Measurements from ENCODE around the gene MR1. TPM values are rescaled to one million over a fixed set of nuclear protein-coding genes. Genes with fewer than 3 reads are reported as not detected.

The MR1 gene
- total RNA-seq, 1 donor from 2014 or later = 1.2 TPM

DNA sequence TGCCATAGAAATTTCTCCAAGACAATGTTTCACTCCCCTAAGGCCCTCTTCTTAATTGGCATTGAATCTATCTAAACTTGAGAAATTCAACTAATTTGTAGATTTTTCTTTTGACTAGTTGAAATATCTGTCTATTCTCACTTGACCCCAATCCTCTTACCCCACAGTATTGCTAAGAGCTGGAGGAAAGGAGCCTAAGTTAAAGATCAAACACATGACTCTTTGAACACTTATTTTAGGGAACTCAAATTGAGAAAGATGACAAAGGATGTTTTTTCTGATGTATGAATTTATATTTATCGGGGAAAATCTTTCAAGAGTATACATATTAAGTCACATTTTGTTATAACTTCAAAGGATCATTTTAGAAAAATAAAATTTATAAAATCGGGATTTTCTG is 3.6 kb downstream of the MR1 start:
- TF ChIP-seq, protein P1, sequence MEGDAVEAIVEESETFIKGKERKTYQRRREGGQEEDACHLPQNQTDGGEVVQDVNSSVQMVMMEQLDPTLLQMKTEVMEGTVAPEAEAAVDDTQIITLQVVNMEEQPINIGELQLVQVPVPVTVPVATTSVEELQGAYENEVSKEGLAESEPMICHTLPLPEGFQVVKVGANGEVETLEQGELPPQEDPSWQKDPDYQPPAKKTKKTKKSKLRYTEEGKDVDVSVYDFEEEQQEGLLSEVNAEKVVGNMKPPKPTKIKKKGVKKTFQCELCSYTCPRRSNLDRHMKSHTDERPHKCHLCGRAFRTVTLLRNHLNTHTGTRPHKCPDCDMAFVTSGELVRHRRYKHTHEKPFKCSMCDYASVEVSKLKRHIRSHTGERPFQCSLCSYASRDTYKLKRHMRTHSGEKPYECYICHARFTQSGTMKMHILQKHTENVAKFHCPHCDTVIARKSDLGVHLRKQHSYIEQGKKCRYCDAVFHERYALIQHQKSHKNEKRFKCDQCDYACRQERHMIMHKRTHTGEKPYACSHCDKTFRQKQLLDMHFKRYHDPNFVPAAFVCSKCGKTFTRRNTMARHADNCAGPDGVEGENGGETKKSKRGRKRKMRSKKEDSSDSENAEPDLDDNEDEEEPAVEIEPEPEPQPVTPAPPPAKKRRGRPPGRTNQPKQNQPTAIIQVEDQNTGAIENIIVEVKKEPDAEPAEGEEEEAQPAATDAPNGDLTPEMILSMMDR (IDR thresholded peaks at IDR 0.05; ENCODE audit: insufficient read depth, low read depth, low read length) = no peak
- TF ChIP-seq EZH2 (IDR thresholded peaks at IDR 0.05; ENCODE audit: insufficient read depth, low read length) = no peak
- Histone ChIP-seq H2AFZ (ENCODE audit: low read depth, low read length) (no peak overlapping the region), H3K9me3 (ENCODE audit: insufficient read depth, low read depth, low read length) (no peaks in the 10 kb centered on the region), H3K4me1 (ENCODE audit: insufficient read depth, low read length) (no peaks in the 10 kb centered on the region), H4K20me1 (ENCODE audit: insufficient read depth, low read length) (no peaks in the 10 kb centered on the region), H3K79me2 (ENCODE audit: insufficient read depth, low read length) (no peaks in the 10 kb centered on the region), H3K4me3 (ENCODE audit: insufficient read depth, low read depth, low read length) (no peak overlapping the region), H3K27ac (ENCODE audit: low read depth, low read length) (no peak overlapping the region), H3K36me3 (ENCODE audit: insufficient read depth, low read length) (no peaks in the 10 kb centered on the region), H3K27me3 (ENCODE audit: insufficient read depth, low read length) (no peaks in the 10 kb centered on the region), H3K4me2 (ENCODE audit: low read length) (no peak overlapping the region), H3K9ac (ENCODE audit: low read length) (no peak overlapping the region)
- Mint-ChIP-seq H3K27ac (ENCODE audit: unreplicated experiment) (no peak overlapping the region), H3K9me3 (ENCODE audit: unreplicated experiment) (no peaks in the 10 kb centered on the region), H3K36me3 (ENCODE audit: low read depth, unreplicated experiment) (no peaks in the 10 kb centered on the region), H3K27me3 (ENCODE audit: low read depth, unreplicated experiment) (no peaks in the 10 kb centered on the region), H3K4me1 (ENCODE audit: low read depth, unreplicated experiment) (peaks cover 8% of the 10 kb centered on the region), H3K4me3 (ENCODE audit: unreplicated experiment) (no peak overlapping the region)
- DNase-seq (ENCODE audit: low read depth) = no peak
- no peak for FAIRE-seq

DNA sequence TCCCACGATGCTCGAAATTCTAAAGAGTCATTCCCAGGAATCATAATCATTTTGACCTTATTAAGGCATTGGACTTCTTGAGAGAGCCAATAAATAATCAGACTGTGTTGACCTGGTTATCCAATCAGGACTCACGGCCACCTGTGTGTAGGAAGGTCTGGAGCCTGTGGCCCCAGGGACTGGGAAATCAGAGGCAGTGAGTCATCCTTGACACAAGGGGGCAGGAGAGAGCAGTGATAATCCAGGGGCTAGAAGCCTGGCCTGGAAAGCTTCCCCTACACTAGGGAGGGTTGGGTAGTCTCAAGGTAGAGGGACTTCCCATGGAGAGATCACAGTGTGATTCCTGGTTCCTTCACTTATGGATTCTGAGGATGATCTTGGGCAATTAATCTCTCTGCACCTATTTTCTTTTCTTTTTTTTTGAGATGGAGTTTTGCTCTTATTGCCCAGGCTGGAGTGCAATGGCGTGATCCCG is 4.7 kb downstream of the MR1 start:
- Histone ChIP-seq H3K27ac (ENCODE audit: low read depth, low read length) (no peak overlapping the region), H2AFZ (ENCODE audit: low read depth, low read length) (no peak overlapping the region), H3K4me3 (ENCODE audit: insufficient read depth, low read depth, low read length) (no peak overlapping the region), H4K20me1 (ENCODE audit: insufficient read depth, low read length) (no peaks in the 10 kb centered on the region), H3K9me3 (ENCODE audit: insufficient read depth, low read depth, low read length) (no peaks in the 10 kb centered on the region), H3K79me2 (ENCODE audit: insufficient read depth, low read length) (no peaks in the 10 kb centered on the region), H3K36me3 (ENCODE audit: insufficient read depth, low read length) (no peaks in the 10 kb centered on the region), H3K27me3 (ENCODE audit: insufficient read depth, low read length) (no peaks in the 10 kb centered on the region), H3K4me2 (ENCODE audit: low read length) (no peak overlapping the region), H3K9ac (ENCODE audit: low read length) (no peak overlapping the region), H3K4me1 (ENCODE audit: insufficient read depth, low read length) (no peaks in the 10 kb centered on the region)
- no peak overlapping the region for H3K4me3 Mint-ChIP-seq (ENCODE audit: unreplicated experiment)
- TF ChIP-seq EZH2 (IDR thresholded peaks at IDR 0.05; ENCODE audit: insufficient read depth, low read length) = no peak
- TF ChIP-seq, protein P1 (IDR thresholded peaks at IDR 0.05; ENCODE audit: insufficient read depth, low read depth, low read length) = peak; percentile 72
- FAIRE-seq (no peak), DNase-seq (ENCODE audit: low read depth) (peak; percentile 36)
- H3K27ac Mint-ChIP-seq (ENCODE audit: unreplicated experiment) = no peak overlapping the region
- peaks cover 8% of the 10 kb centered on the region for H3K4me1 Mint-ChIP-seq (ENCODE audit: low read depth, unreplicated experiment)
- H3K36me3 Mint-ChIP-seq (ENCODE audit: low read depth, unreplicated experiment) = no peaks in the 10 kb centered on the region
- no peaks in the 10 kb centered on the region for H3K9me3 Mint-ChIP-seq (ENCODE audit: unreplicated experiment)
- no peaks in the 10 kb centered on the region for H3K27me3 Mint-ChIP-seq (ENCODE audit: low read depth, unreplicated experiment)

- H3K36me3 ChIP-seq (ENCODE audit: insufficient read depth, low read length) = no peaks in the 10 kb centered on the region
- H3K27ac ChIP-seq (ENCODE audit: low read depth, low read length) = no peak overlapping the region
- no peaks in the 10 kb centered on the region for H4K20me1 ChIP-seq (ENCODE audit: insufficient read depth, low read length)
- H3K9me3 ChIP-seq (ENCODE audit: insufficient read depth, low read depth, low read length) = no peaks in the 10 kb centered on the region
- Mint-ChIP-seq H3K4me1 (ENCODE audit: low read depth, unreplicated experiment) (peaks cover 16% of the 10 kb centered on the region), H3K36me3 (ENCODE audit: low read depth, unreplicated experiment) (no peaks in the 10 kb centered on the region), H3K9me3 (ENCODE audit: unreplicated experiment) (no peaks in the 10 kb centered on the region), H3K27me3 (ENCODE audit: low read depth, unreplicated experiment) (no peaks in the 10 kb centered on the region), H3K27ac (ENCODE audit: unreplicated experiment) (no peak overlapping the region), H3K4me3 (ENCODE audit: unreplicated experiment) (no peak overlapping the region)
- H3K27me3 ChIP-seq (ENCODE audit: insufficient read depth, low read length) = no peaks in the 10 kb centered on the region
- DNase-seq (ENCODE audit: low read depth) = no peak
- H3K79me2 ChIP-seq (ENCODE audit: insufficient read depth, low read length) = no peaks in the 10 kb centered on the region
- TF ChIP-seq EZH2 (IDR thresholded peaks at IDR 0.05; ENCODE audit: insufficient read depth, low read length) = no peak
- TF ChIP-seq, protein P1 (IDR thresholded peaks at IDR 0.05; ENCODE audit: insufficient read depth, low read depth, low read length) = no peak
- no peak overlapping the region for H2AFZ ChIP-seq (ENCODE audit: low read depth, low read length)
- no peak overlapping the region for H3K9ac ChIP-seq (ENCODE audit: low read length)
- H3K4me3 ChIP-seq (ENCODE audit: insufficient read depth, low read depth, low read length) = no peak overlapping the region
- FAIRE-seq = no peak
- no peaks in the 10 kb centered on the region for H3K4me1 ChIP-seq (ENCODE audit: insufficient read depth, low read length)
- no peak overlapping the region for H3K4me2 ChIP-seq (ENCODE audit: low read length)
Measured at GRCh38 chr1:181040284-181040865, 6.6 kb downstream of the MR1 start.
